ENCODE data around the gene ZKSCAN1.

ZKSCAN1 gene

GRCh38 chr7:100085515-100085914 lies 70.1 kb downstream of the ZKSCAN1 start:
- Histone ChIP-seq H3K27ac (replicated peaks) (no peak overlapping the region), H3K4me3 (replicated peaks; ENCODE audit: insufficient read depth, low read length) (no peak overlapping the region), H3K27me3 (ENCODE audit: insufficient read depth, poor library complexity, severe bottlenecking) (no peaks in the 10 kb centered on the region)
- peak in 1 of 2 experiments; percentile 42 for DNase-seq (ENCODE audit: low read depth in 1 of 2, low spot score in 1 of 2)
- TF ChIP-seq SPI1 (IDR thresholded peaks at IDR 0.05; ENCODE audit: borderline replicate concordance, low read depth) (no peak), REST (IDR thresholded peaks at IDR 0.05; ENCODE audit: insufficient replicate concordance, low read depth) (no peak), CTCF (IDR thresholded peaks at IDR 0.05; ENCODE audit: insufficient read depth, low read length) (no peak), POLR2AphosphoS5 (IDR thresholded peaks at IDR 0.05; ENCODE audit: low read depth) (no peak), GABPA (IDR thresholded peaks at IDR 0.05; ENCODE audit: low read depth) (no peak)

- no peaks in the 10 kb centered on the region for H3K27me3 ChIP-seq (ENCODE audit: insufficient read depth, poor library complexity, severe bottlenecking)
- H3K27ac ChIP-seq (replicated peaks): no peak overlapping the region
- TF ChIP-seq SPI1 (IDR thresholded peaks at IDR 0.05; ENCODE audit: borderline replicate concordance, low read depth) (no peak), REST (IDR thresholded peaks at IDR 0.05; ENCODE audit: insufficient replicate concordance, low read depth) (no peak), POLR2AphosphoS5 (IDR thresholded peaks at IDR 0.05; ENCODE audit: low read depth) (no peak), CTCF (IDR thresholded peaks at IDR 0.05; ENCODE audit: insufficient read depth, low read length) (no peak), GABPA (IDR thresholded peaks at IDR 0.05; ENCODE audit: low read depth) (no peak)
- DNase-seq (ENCODE audit: low read depth in 1 of 2, low spot score in 1 of 2): no peak
- H3K4me3 ChIP-seq (replicated peaks; ENCODE audit: insufficient read depth, low read length): no peak overlapping the region
Measured at GRCh38 chr7:100087055-100087750, 71.8 kb downstream of the ZKSCAN1 start.

GRCh38 chr7:100088095-100088620 lies 72.8 kb downstream of the ZKSCAN1 start:
- Histone ChIP-seq H3K27ac (replicated peaks) (peak overlapping the region; percentile 80), H3K4me3 (replicated peaks; ENCODE audit: insufficient read depth, low read length) (peak overlapping the region; percentile 94), H3K27me3 (ENCODE audit: insufficient read depth, poor library complexity, severe bottlenecking) (no peaks in the 10 kb centered on the region)
- TF ChIP-seq GABPA (IDR thresholded peaks at IDR 0.05; ENCODE audit: low read depth) (no peak), CTCF (IDR thresholded peaks at IDR 0.05; ENCODE audit: insufficient read depth, low read length) (no peak), REST (IDR thresholded peaks at IDR 0.05; ENCODE audit: insufficient replicate concordance, low read depth) (no peak), POLR2AphosphoS5 (IDR thresholded peaks at IDR 0.05; ENCODE audit: low read depth) (no peak), SPI1 (IDR thresholded peaks at IDR 0.05; ENCODE audit: borderline replicate concordance, low read depth) (no peak)
- DNase-seq (ENCODE audit: low read depth in 1 of 2, low spot score in 1 of 2): no peak
